Gastroesophageal sphincter (tissue), 3 donors: ENCODE measurements around the gene PPARG.

Experiments
- CTCF ChIP-seq, 4 experiments: fragments of 200-600 bp in 2 of 4; fragments of 450-650 bp in 2 of 4; sonication (generic) in 1 of 4; IDR thresholded peaks; one replicate each; pipeline ENCODE4 v1.5.1; 2017 to 2019; ENCODE audit warnings: antibody characterized with exemption in 4 of 4, mild to moderate bottlenecking in 2 of 4, moderate library complexity in 2 of 4
- POLR2A ChIP-seq, 2 donors: fragments of 450-650 bp; IDR thresholded peaks; one replicate each; pipeline ENCODE4 v1.6.1; 2017; ENCODE audit warnings: antibody characterized with exemption in 2 of 2, mild to moderate bottlenecking in 2 of 2, moderate library complexity in 1 of 2
- POLR2AphosphoS5 ChIP-seq: sonication (generic); formaldehyde crosslinking; IDR thresholded peaks from one replicate; pipeline ENCODE4 v1.6.1; 2017; ENCODE audit warnings: antibody characterized with exemption

- no peak for TF ChIP-seq CTCF (IDR thresholded peaks at IDR 0.05)
- TF ChIP-seq POLR2A (IDR thresholded peaks at IDR 0.05) = no peak
- no peak for TF ChIP-seq POLR2AphosphoS5
Measured at GRCh38 chr3:12384451-12385233, 95.8 kb downstream of the PPARG start.
